Measurements from ENCODE around the gene KIF12.

KIF12 gene

DNA sequence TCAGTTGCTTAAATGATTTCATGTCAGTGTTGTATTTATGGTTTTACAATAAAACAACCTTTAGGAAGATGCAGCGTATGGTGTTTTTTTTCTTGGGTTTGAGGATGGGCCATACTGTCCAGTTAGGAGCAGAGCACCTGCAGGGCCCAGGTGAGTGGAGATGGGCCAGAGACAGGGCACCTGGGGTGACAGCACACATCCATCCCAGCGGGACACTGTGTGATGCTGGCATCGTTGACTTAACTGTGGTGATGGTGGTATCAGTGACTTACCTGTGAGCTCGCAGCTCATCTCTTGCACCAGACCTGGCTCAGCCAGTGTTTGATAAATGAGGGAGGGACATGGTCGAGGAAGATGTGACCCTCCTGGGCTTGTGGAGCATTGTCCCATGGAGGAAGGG is 42.6 kb downstream of the KIF12 start:
- Histone ChIP-seq H4K20me1 (ENCODE audit: insufficient read depth, low read length) (no peaks in the 10 kb centered on the region), H3K9ac (ENCODE audit: low read length) (no peak overlapping the region), H3K27me3 (ENCODE audit: insufficient read depth, low read length) (no peaks in the 10 kb centered on the region), H3K79me2 (ENCODE audit: insufficient read depth, low read length) (no peaks in the 10 kb centered on the region), H3K9me3 (ENCODE audit: low read length) (no peaks in the 10 kb centered on the region), H2AFZ (ENCODE audit: low read length) (no peak overlapping the region), H3K4me3 (ENCODE audit: low read depth, low read length, poor library complexity, severe bottlenecking) (no peak overlapping the region), H3K4me2 (ENCODE audit: low read length) (no peak overlapping the region), H3K4me1 (ENCODE audit: insufficient read depth, low read length, severe bottlenecking) (no peaks in the 10 kb centered on the region), H3F3A (ENCODE audit: insufficient read depth, low read length) (no peaks in the 10 kb centered on the region), H3K9me2 (ENCODE audit: low read depth, low read length) (no peaks in the 10 kb centered on the region), H3K36me3 (ENCODE audit: insufficient read depth, low read length) (no peaks in the 10 kb centered on the region), H3K27ac (ENCODE audit: low read depth, low read length, poor library complexity, severe bottlenecking) (no peak overlapping the region)
- TF ChIP-seq CTCF (IDR thresholded peaks at IDR 0.05; ENCODE audit: low read length) (no peak), EZH2 (IDR thresholded peaks at IDR 0.05; ENCODE audit: borderline replicate concordance, low read length) (no peak)

DNA sequence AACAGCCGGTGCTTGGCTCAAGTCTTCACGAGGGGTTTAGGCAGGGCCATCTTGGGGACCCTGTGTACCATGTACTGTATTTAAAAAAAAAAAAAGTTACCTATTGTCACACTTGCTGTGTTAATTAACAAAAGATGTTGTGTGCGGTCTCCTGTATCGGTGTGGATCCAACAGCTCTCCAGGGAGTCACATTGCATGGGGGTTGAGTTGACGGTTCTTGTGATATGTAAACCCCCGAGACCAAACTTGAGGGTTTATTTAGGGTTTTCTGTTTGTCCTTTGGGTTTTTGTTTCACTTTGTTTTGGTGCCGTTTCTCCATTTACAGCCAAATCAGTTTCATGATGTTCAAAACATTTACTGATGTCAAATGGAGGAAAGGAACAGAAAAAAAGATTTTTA is 43.2 kb downstream of the KIF12 start:
- no peaks in the 10 kb centered on the region for H3F3A ChIP-seq (ENCODE audit: insufficient read depth, low read length)
- H3K27me3 ChIP-seq (ENCODE audit: insufficient read depth, low read length): no peaks in the 10 kb centered on the region
- no peak overlapping the region for H3K4me2 ChIP-seq (ENCODE audit: low read length)
- H3K36me3 ChIP-seq (ENCODE audit: insufficient read depth, low read length): no peaks in the 10 kb centered on the region
- no peaks in the 10 kb centered on the region for H3K4me1 ChIP-seq (ENCODE audit: insufficient read depth, low read length, severe bottlenecking)
- H3K9ac ChIP-seq (ENCODE audit: low read length): no peak overlapping the region
- no peak overlapping the region for H3K4me3 ChIP-seq (ENCODE audit: low read depth, low read length, poor library complexity, severe bottlenecking)
- TF ChIP-seq EZH2 (IDR thresholded peaks at IDR 0.05; ENCODE audit: borderline replicate concordance, low read length) (no peak), CTCF (IDR thresholded peaks at IDR 0.05; ENCODE audit: low read length) (no peak)
- no peak overlapping the region for H3K27ac ChIP-seq (ENCODE audit: low read depth, low read length, poor library complexity, severe bottlenecking)
- no peaks in the 10 kb centered on the region for H4K20me1 ChIP-seq (ENCODE audit: insufficient read depth, low read length)
- no peaks in the 10 kb centered on the region for H3K9me3 ChIP-seq (ENCODE audit: low read length)
- no peaks in the 10 kb centered on the region for H3K79me2 ChIP-seq (ENCODE audit: insufficient read depth, low read length)
- H2AFZ ChIP-seq (ENCODE audit: low read length): no peak overlapping the region
- no peaks in the 10 kb centered on the region for H3K9me2 ChIP-seq (ENCODE audit: low read depth, low read length)

GRCh38 chr9:114055061-114055460 is 44.0 kb downstream of the KIF12 start:
- Histone ChIP-seq H3K36me3 (ENCODE audit: insufficient read depth, low read length) (no peaks in the 10 kb centered on the region), H3K79me2 (ENCODE audit: insufficient read depth, low read length) (no peaks in the 10 kb centered on the region), H3F3A (ENCODE audit: insufficient read depth, low read length) (no peaks in the 10 kb centered on the region), H3K4me1 (ENCODE audit: insufficient read depth, low read length, severe bottlenecking) (no peaks in the 10 kb centered on the region), H4K20me1 (ENCODE audit: insufficient read depth, low read length) (no peaks in the 10 kb centered on the region), H3K27me3 (ENCODE audit: insufficient read depth, low read length) (no peaks in the 10 kb centered on the region), H3K4me3 (ENCODE audit: low read depth, low read length, poor library complexity, severe bottlenecking) (no peak overlapping the region), H2AFZ (ENCODE audit: low read length) (no peak overlapping the region), H3K4me2 (ENCODE audit: low read length) (no peak overlapping the region), H3K9me3 (ENCODE audit: low read length) (no peaks in the 10 kb centered on the region), H3K27ac (ENCODE audit: low read depth, low read length, poor library complexity, severe bottlenecking) (no peak overlapping the region), H3K9me2 (ENCODE audit: low read depth, low read length) (no peaks in the 10 kb centered on the region), H3K9ac (ENCODE audit: low read length) (no peak overlapping the region)
- no peak for TF ChIP-seq EZH2 (IDR thresholded peaks at IDR 0.05; ENCODE audit: borderline replicate concordance, low read length)
- TF ChIP-seq CTCF (IDR thresholded peaks at IDR 0.05; ENCODE audit: low read length): no peak
